UCSD-AML1 (cell line): ENCODE results near the gene ARMC2.

Experiments
- DNase-seq: peaks from one replicate; lab custom pipeline; 2025; ENCODE audit not compliant: unreplicated experiment; lab: John Stamatoyannopoulos, UW

The ARMC2 gene

DNA sequence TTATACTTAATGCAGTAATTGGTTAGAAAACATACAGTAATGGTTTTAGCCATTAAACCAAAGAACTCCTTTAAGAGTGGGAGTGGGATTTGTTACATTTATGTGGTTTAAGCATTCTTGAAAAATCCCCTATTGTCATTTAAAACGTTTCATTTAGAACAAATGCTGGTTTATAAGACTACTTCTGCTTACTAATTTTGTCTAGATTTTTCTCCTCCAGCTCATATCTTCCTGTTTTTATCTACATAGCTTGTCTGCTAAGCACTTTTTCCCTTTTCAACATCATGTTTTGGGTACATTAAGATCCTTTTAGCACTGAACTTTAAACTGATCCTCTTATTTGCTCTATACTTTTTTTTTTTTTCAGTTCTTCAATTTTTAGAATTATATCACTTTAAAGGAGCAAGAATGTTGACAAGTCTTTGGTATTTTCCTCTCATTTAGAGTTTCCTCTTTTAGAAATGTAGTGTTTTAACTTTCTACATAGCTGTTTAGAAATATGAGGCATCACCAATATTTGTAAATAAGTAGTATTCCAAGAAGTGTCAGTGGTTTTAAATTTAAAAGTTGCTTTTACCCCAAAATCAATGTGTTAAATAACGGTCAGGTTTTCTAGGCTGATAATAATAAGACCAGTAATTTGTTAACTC is 165.6 kb downstream of the ARMC2 start:
- no peak for DNase-seq

GRCh38 chr6:109014606-109015005 is 166.4 kb downstream of the ARMC2 start:
- no peak for DNase-seq

DNA sequence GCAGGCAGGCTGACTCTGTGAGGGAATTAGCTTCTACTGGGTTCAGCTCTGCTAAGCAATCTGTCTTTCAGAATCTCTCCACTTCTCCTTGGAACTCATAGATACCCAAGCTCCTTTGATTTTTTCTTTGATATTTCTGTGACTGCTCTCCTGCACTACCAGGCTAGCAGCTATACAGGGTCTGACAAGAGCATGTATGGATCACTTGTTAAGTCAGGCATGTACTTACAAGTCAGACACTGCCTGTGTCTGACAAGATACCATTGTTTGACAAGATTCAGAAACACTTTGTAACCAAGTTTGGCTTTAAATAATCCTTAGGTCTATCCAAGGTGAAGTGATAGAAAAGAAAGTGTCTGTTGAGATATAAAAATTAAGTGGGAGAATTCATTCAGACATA is 167.0 kb downstream of the ARMC2 start:
- no peak for DNase-seq

GRCh38 chr6:109019911-109020310 is 171.7 kb downstream of the ARMC2 start:
- DNase-seq = no peak

GRCh38 chr6:109021870-109022269 is 173.6 kb downstream of the ARMC2 start:
- no peak for DNase-seq

DNA sequence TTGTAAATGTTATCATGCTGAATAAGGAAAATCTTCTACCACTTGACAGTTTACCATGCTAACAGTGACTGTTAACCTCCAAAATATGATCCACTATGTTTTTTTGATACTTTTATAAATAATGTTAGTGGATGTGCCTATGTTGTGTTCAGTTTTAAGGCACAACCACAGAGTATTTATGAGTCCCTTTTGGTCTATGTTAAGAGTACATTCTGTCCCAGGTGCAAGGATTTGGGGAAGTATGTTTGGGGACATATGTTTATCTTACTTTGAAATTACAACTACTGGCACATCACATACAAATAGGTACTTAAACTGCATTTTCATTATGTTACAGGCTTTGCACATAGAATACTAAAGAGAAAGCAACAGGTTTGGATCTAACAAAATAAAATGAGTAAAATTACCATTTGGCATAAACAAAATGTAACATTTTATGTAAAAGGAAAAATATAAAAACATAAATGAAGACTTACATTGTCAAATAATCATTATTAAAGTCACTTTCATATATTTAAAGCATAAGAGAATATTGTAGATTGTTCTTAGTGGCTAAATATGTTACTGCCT is 175.2 kb downstream of the ARMC2 start:
- no peak for DNase-seq
